NT2/D1 (cell line): ENCODE measurements around the gene COX11.

Experiments
- YY1 ChIP-seq: IDR thresholded peaks from 2 replicates; pipeline ENCODE4 v1.6.1; 2011; ENCODE audit not compliant: insufficient read length, insufficient read depth
- ZNF274 ChIP-seq: IDR thresholded peaks from 2 replicates; pipeline ENCODE4 v1.6.1; 2011; ENCODE audit warnings: mild to moderate bottlenecking, low read depth, low read length

DNA sequence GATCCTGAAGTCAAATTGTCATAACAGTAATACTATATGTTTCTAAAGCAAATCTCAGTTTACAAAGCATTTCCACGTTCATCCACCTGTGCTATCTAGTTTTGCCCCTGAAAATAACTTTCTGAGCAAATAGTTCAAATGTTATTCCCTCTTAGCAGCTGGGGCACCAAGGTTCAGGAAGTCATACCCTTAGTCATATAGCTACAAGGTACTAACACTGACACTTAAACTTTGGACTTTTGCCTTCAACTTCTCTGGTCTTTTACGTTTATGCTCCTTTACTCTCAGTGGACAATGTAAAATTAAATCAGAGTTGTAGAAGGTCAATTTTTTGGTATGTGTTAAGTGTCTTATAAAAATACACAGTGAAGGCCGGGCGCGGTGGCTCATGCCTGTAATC is 33.0 kb downstream of the COX11 start:
- TF ChIP-seq YY1 (no peak), ZNF274 (no peak)
